ENCODE data around the gene MUC21.

The MUC21 gene

GRCh38 chr6:30983439-30983838 lies at the start of gene MUC21:
Gene MUC21 (plus strand): TSS chr6:30983718. CDS start chr6:30983959, 241 bp downstream.
- DNase-seq (ENCODE audit: low spot score): no peak

- no peak for DNase-seq (ENCODE audit: low spot score)
These were observed 48.5 kb upstream of the MUC21 start for GRCh38 chr6:30935018-30935417.

- no peak for DNase-seq (ENCODE audit: low spot score)
These were observed 46.3 kb upstream of the MUC21 start for GRCh38 chr6:30937265-30937664.

- DNase-seq (ENCODE audit: low spot score): no peak
These were observed 44.8 kb upstream of the MUC21 start for GRCh38 chr6:30938730-30939129.

GRCh38 chr6:30939473-30939872 lies 44.0 kb upstream of the MUC21 start:
- no peak for DNase-seq (ENCODE audit: low spot score)

GRCh38 chr6:30940361-30940986 lies 43.0 kb upstream of the MUC21 start, which contains the start of gene MUCL3:
Gene MUCL3 (plus strand): TSS chr6:30940973. CDS start chr6:30941000, 27 bp downstream.
- DNase-seq (ENCODE audit: low spot score): no peak

GRCh38 chr6:30942338-30943060 lies 41.0 kb upstream of the MUC21 start:
- no peak for DNase-seq (ENCODE audit: low spot score)

- DNase-seq (ENCODE audit: low spot score): no peak
These were observed 39.5 kb upstream of the MUC21 start for GRCh38 chr6:30944051-30944450.

- DNase-seq (ENCODE audit: low spot score): no peak
These were observed 38.2 kb upstream of the MUC21 start for GRCh38 chr6:30945281-30945680.

- no peak for DNase-seq (ENCODE audit: low spot score)
These were observed 36.3 kb upstream of the MUC21 start for GRCh38 chr6:30947231-30947630.

GRCh38 chr6:30948811-30949210 lies 34.7 kb upstream of the MUC21 start:
- DNase-seq (ENCODE audit: low spot score): no peak

- DNase-seq (ENCODE audit: low spot score): no peak
These were observed 31.5 kb upstream of the MUC21 start for GRCh38 chr6:30951907-30952469.

GRCh38 chr6:30954631-30955366 lies 28.7 kb upstream of the MUC21 start:
- DNase-seq (ENCODE audit: low spot score): no peak

GRCh38 chr6:30955367-30956042 lies 28.0 kb upstream of the MUC21 start:
- peak; percentile 29 for DNase-seq (ENCODE audit: low spot score)

GRCh38 chr6:30957716-30958115 lies 25.8 kb upstream of the MUC21 start:
- no peak for DNase-seq (ENCODE audit: low spot score)

GRCh38 chr6:30960907-30961673 lies 22.4 kb upstream of the MUC21 start:
- DNase-seq (ENCODE audit: low spot score): no peak

- no peak for DNase-seq (ENCODE audit: low spot score)
These were observed 20.8 kb upstream of the MUC21 start for GRCh38 chr6:30962716-30963115.

GRCh38 chr6:30963641-30964040 lies 19.9 kb upstream of the MUC21 start:
- DNase-seq (ENCODE audit: low spot score): peak; percentile 21

GRCh38 chr6:30964075-30964474 lies 19.4 kb upstream of the MUC21 start:
- no peak for DNase-seq (ENCODE audit: low spot score)

- no peak for DNase-seq (ENCODE audit: low spot score)
These were observed 18.3 kb upstream of the MUC21 start for GRCh38 chr6:30965140-30965601.

- no peak for DNase-seq (ENCODE audit: low spot score)
These were observed 17.4 kb upstream of the MUC21 start for GRCh38 chr6:30966154-30966553.

Measured in Ammon's horn (tissue), 1 donor.